22Rv1 (cell line): ENCODE data around the gene CACNB4.

Source experiments
- H3K27ac ChIP-seq: fragments of 450-650 bp; 2 replicates; pipeline ENCODE4 v1.5.1; 2017
- ZFX ChIP-seq: fragments of 450-650 bp; IDR thresholded peaks from 2 replicates; pipeline ENCODE4 v1.6.1; 2017; ENCODE audit warnings: antibody characterized with exemption, borderline replicate concordance
- TF ChIP-seq, protein P1 (sequence below): fragments of 450-650 bp; IDR thresholded peaks from 2 replicates; pipeline ENCODE4 v1.5.1; 2017; ENCODE audit warnings: mild to moderate bottlenecking

Gene CACNB4

DNA sequence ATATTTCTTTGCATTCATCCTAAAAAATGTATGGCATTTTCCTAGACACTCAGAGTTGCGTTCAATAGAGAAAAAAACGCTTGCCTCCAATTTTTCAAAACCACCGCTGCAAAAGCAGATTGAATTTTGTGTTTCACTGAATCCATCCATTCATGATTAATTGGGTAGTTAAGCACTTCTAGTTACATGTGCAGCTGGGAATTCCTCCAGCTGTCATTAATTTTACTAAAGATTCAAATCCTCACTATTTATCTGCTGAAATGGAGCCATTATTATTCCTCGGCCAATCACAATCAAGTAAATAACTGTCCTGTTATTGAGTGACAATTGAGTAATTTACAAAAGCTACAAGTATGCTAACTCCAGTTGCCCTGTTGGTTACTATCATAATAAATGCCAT lies 194.8 kb downstream of the CACNB4 start:
- TF ChIP-seq ZFX = no peak
- TF ChIP-seq, protein P1, sequence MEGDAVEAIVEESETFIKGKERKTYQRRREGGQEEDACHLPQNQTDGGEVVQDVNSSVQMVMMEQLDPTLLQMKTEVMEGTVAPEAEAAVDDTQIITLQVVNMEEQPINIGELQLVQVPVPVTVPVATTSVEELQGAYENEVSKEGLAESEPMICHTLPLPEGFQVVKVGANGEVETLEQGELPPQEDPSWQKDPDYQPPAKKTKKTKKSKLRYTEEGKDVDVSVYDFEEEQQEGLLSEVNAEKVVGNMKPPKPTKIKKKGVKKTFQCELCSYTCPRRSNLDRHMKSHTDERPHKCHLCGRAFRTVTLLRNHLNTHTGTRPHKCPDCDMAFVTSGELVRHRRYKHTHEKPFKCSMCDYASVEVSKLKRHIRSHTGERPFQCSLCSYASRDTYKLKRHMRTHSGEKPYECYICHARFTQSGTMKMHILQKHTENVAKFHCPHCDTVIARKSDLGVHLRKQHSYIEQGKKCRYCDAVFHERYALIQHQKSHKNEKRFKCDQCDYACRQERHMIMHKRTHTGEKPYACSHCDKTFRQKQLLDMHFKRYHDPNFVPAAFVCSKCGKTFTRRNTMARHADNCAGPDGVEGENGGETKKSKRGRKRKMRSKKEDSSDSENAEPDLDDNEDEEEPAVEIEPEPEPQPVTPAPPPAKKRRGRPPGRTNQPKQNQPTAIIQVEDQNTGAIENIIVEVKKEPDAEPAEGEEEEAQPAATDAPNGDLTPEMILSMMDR = no peak
- H3K27ac ChIP-seq = no peak overlapping the region

DNA sequence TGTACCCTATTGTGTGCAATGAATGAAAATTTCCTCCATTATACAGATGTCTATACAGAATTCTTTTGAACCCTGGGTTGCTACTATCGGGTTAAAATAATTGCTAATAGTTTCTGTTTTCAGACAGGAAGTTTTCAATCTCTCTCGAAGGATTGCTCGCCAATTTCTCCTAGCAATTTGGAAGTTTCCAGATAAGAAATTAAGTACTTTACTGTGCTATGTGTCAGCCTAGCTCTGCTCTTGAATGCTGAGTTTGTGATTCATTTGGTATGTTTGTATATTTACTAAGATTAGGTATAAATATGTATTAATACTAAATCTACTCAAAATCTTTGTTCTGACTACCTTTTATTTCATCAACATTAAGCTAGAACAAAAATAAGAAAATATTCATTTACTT lies 196.0 kb downstream of the CACNB4 start:
- TF ChIP-seq, protein P1 = no peak
- TF ChIP-seq ZFX = no peak
- no peak overlapping the region for H3K27ac ChIP-seq

DNA sequence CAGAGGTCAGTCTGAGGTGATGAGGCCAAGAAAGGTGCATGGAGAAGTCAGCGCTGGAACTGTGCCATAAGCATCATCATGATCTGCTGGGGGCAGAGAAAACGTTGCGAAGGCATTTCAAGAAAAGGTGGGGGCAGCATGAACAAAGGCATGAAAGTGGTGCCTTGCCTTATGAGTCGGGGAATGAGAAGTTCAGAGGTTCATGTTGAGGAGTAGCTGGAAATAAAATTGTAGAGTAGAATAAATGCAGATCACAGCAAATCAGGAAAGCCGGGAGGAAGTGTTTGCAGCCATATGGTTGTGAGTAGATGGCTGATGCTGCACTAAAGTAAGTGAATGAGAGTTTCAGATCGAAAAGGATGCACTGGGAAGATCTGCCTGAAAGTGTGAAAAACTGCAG lies 198.5 kb downstream of the CACNB4 start:
- TF ChIP-seq, protein P1 = no peak
- no peak for TF ChIP-seq ZFX
- no peak overlapping the region for H3K27ac ChIP-seq

DNA sequence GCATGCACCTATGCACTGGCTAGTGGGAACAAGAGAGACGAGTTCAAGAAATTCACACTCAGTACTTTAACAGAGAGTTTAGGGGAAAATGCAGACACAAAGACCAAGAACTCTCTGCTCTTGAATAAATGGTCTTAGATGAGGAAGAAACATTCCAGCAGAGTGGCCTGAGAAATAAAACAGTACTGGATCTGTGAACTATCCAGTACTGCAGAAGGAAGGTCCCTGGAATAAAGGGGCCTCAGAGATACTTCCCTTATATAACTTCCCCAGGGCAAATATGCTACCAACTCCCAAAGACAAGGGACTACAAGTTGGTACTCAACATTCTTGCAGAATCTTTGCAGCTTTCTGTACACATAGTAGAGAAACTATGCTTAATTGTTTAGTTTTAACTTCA lies 199.7 kb downstream of the CACNB4 start:
- no peak overlapping the region for H3K27ac ChIP-seq
- TF ChIP-seq, protein P1 = no peak
- no peak for TF ChIP-seq ZFX

DNA sequence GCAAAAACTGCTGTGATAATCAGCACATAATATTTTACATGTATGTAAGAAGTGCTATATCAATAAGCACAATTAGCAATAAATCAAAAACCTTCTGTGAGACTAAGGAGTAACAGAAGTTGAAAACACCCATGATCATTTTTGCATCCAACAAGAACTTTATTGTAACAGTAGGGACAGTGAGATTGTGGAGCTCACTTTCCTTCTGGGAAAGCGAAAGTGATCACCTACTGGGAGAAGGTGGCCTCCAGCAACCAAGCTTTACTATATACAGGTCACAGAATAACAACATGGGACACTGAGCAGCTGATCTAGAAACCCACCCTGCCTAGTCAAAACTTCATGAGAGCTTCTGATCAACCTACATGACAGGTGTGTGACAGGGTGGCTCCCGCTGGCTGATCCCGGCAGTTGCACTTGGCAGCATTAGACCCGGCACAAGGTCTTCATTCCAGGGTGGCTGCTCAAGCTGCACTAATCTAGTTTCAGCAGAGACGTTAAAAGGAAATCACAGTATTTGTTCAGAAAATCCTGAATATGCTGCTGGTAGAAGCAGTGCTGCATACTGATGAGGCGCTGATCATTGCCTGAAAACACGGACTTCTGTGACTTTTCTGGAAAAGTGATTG lies 207.2 kb downstream of the CACNB4 start:
- no peak for TF ChIP-seq ZFX
- TF ChIP-seq, protein P1 = no peak
- H3K27ac ChIP-seq = no peak overlapping the region

DNA sequence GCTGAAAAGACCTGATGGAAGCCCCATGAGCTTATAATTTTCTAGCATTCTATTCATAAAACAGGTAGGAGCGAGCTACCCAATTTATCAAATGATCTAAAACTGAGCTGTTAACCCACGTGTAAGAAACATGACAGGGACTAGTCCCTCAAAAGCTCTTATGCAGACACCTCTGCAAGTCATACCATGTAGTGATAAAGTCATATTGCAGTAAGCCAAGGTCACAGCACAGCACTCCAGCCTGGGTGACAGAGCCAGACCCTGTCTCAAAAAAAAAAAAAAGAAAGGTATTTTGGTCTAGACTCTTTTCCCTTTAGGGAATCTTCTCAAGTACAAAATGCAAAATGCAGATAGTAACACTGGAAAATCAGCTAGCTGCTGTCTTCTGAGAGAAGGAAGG lies 211.7 kb downstream of the CACNB4 start:
- TF ChIP-seq, protein P1 = no peak
- no peak for TF ChIP-seq ZFX
- no peak overlapping the region for H3K27ac ChIP-seq

DNA sequence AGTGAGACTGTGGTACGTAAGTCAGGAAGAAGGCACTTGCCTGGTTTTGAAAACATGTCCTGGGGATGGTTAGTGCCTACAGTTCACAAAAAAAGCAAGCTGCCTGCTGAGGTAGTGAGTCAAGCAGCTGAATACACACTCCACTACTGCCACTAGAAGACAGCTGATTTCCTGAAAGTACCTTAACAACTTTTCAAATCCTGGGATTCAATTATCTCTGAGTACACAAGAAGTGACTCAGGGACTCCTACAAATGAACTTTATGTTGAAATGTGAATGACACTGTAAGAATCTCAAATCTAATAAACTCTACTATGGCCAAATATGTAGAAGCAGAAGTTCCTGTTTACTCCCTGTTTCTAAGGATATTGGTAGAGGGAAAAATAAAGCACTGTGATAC lies 212.6 kb downstream of the CACNB4 start:
- TF ChIP-seq, protein P1 = no peak
- no peak for TF ChIP-seq ZFX
- H3K27ac ChIP-seq = no peak overlapping the region
